ENCODE data around the gene HDDC3. TPM values are rescaled to one million over a fixed set of nuclear protein-coding genes. Genes with fewer than 3 reads are reported as not detected.

Gene HDDC3
- total and polyA plus RNA-seq, 2 donors (not counting 3 experiments of a cell fraction or from before 2014, with no cell fraction given) = 16.0 to 20.2 TPM

DNA sequence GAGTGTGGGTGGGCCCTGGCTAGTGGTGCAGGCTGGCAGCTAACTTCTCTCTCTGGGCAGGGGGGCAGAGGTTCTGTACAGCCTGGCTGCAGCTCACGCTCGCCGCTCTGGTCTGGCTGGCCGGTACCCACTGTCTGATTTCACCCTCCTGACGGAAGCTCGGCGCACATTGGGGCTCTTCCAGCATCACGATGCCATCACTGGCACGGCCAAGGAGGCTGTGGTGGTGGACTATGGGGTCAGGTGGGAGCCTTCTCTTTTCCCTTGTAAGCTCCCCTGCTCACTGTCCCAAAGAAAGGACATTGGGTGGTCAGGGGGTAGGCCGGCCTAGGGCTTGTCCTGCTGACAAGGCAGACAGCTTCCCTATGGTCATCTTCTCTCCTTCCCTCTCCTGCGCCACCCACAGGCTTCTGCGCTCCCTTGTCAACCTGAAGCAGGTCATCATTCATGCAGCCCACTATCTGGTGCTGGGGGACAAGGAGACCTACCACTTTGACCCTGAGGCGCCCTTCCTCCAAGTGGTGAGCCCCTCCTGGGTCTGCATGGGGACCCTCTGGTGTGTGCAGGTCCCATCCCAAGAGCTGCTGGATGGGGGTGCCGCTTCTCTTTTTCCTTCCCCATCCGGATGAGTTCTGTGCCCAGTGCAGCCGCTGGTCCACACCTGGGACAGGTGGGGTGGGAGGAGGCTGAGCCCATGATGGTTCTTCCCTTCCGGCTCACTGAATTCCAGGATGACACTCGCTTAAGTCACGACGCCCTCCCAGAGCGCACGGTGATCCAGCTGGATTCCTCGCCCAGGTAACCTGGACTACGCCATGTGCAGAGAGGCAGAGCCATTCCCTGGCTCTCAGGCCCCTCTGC is 21.7 kb downstream of the HDDC3 start:
- intact Hi-C loops (cut with micrococcal nuclease) (no loop called here), dilution Hi-C loops (cut with MboI; ENCODE audit: extremely low pct_ligation_motif_present, low sequenced_read_pairs) (no loop called here)
- Histone ChIP-seq H3K4me3 (replicated peaks in 1 of 3; ENCODE audit: insufficient read depth in 1 of 3, low read depth in 1 of 3, low read length in 3 of 3) (no peak overlapping the region), H3K27ac (ENCODE audit: insufficient read depth, low read depth, low read length) (no peak overlapping the region), H3K9ac (replicated peaks; ENCODE audit: extremely low read depth, insufficient read depth, low read length) (no peak overlapping the region), H2AFZ (ENCODE audit: low read depth, low read length) (no peak overlapping the region), H3K9me3 (replicated peaks; ENCODE audit: control insufficient read depth, insufficient read depth, low read length) (no peaks in the 10 kb centered on the region), H3K4me2 (ENCODE audit: insufficient read depth, low read length) (no peak overlapping the region), H3K79me2 (ENCODE audit: control insufficient read depth, insufficient read depth, low read length) (no peaks in the 10 kb centered on the region), H4K20me1 (replicated peaks; ENCODE audit: control insufficient read depth, extremely low read depth, insufficient read depth, low read length) (no peaks in the 10 kb centered on the region), H3K27me3 (ENCODE audit: control insufficient read depth in 2 of 2, insufficient read depth in 2 of 2, low read length in 2 of 2) (no peaks in the 10 kb centered on the region), H3K4me1 (ENCODE audit: control insufficient read depth, extremely low read depth, insufficient read depth, low read length) (no peaks in the 10 kb centered on the region), H3K36me3 (ENCODE audit: control insufficient read depth in 2 of 2, extremely low read depth in 1 of 2, insufficient read depth in 2 of 2, low read length in 2 of 2) (peaks cover 5 to 65% of the 10 kb centered on the region in 2 experiments), H3K9me1 (replicated peaks; ENCODE audit: control insufficient read depth, extremely low read depth, insufficient read depth, low read length) (no peaks in the 10 kb centered on the region)
- no peak for DNase-seq (ENCODE audit: low read depth, low spot score)
- TSS peak; percentile 23 for BruUV-seq (replicated peaks)
- POLR2A ChIA-PET = no interaction called here
- CTCF ChIA-PET = no interaction called here
- TF ChIP-seq GATA2 (IDR thresholded peaks at IDR 0.05; ENCODE audit: insufficient read depth, insufficient read length, low read depth, low read length) (no peak), EZH2 (IDR thresholded peaks at IDR 0.05; ENCODE audit: borderline replicate concordance, low read depth, low read length, severe bottlenecking) (no peak), JUN (IDR thresholded peaks at IDR 0.05; ENCODE audit: borderline replicate concordance, insufficient read depth, insufficient read length, low read depth) (no peak), POLR2AphosphoS5 (IDR thresholded peaks at IDR 0.05; ENCODE audit: insufficient read depth, low read depth, low read length) (no peak), FOS (IDR thresholded peaks at IDR 0.05; ENCODE audit: borderline replicate concordance, insufficient read depth, low read length) (no peak), MYC (IDR thresholded peaks at IDR 0.05; ENCODE audit: low read depth, low read length) (no peak), POLR2A (IDR thresholded peaks at IDR 0.05; ENCODE audit: low read depth, low read length) (no peak)
- TF ChIP-seq, protein P1, sequence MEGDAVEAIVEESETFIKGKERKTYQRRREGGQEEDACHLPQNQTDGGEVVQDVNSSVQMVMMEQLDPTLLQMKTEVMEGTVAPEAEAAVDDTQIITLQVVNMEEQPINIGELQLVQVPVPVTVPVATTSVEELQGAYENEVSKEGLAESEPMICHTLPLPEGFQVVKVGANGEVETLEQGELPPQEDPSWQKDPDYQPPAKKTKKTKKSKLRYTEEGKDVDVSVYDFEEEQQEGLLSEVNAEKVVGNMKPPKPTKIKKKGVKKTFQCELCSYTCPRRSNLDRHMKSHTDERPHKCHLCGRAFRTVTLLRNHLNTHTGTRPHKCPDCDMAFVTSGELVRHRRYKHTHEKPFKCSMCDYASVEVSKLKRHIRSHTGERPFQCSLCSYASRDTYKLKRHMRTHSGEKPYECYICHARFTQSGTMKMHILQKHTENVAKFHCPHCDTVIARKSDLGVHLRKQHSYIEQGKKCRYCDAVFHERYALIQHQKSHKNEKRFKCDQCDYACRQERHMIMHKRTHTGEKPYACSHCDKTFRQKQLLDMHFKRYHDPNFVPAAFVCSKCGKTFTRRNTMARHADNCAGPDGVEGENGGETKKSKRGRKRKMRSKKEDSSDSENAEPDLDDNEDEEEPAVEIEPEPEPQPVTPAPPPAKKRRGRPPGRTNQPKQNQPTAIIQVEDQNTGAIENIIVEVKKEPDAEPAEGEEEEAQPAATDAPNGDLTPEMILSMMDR (IDR thresholded peaks at IDR 0.05; ENCODE audit: extremely low read depth in 1 of 2, insufficient read depth in 1 of 2, low read depth in 1 of 2, low read length in 2 of 2) = no peak
- TF ChIP-seq, protein P2, sequence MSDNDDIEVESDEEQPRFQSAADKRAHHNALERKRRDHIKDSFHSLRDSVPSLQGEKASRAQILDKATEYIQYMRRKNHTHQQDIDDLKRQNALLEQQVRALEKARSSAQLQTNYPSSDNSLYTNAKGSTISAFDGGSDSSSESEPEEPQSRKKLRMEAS (IDR thresholded peaks at IDR 0.05; ENCODE audit: insufficient read depth, insufficient read length) = no peak
- FAIRE-seq = no peak
